GM19035 (cell line): ENCODE measurements around the gene MFAP3L.
"Not testable (repeated sequence)": the region's sequence is repeated elsewhere in the genome, so short reads cannot be mapped to it uniquely, and the experiment has no call there.

Experiments used
- ATAC-seq: cut with Tn5 transposase; IDR thresholded peaks from one replicate; pipeline ENCODE4 v1.9.1; 2021; ENCODE audit not compliant: unreplicated experiment

The MFAP3L gene

DNA sequence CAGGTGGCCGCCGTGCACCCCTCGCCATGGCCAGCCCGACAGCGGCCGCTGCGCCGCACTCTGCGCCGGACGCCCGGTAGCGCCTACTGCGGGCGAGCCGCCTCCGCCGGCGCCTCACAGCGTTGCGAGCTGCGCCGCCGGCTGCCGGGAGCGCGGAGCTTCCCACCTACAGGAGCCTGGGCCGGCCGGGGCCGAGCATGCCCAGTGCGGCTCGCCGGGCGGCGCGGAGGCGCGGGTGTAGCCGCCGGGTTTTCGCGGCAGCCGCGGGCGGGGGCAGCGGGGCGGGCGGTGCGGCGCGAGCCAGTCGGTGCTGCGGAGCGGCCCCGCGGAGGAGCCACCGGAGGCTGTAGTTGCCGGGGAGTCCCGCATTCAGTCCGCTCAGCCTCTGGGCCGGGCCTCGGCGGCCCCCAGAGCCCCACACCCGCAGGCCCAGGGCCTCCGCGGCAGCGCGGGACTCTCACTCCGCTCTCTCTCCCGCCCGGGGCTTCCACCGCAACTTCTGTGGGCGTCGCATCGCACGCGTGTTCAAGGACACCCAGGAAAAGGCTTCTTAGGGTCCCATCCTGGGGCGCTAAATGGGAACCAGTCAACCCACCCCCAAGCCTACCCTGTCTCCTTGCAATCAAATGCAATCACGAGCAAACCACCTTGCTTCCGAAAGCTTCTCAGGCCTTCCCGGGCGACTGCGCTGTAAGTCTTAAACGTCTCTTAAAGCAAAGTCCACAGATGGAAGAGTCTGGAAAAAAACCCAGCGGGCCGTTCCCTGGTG lies at the start of gene MFAP3L:
Gene MFAP3L, minus strand, starts transcription at position 143 of the 769 bp plus-strand sequence. CDS start 20,518 bp downstream, outside the sequence.
- peak; percentile 85 for ATAC-seq

DNA sequence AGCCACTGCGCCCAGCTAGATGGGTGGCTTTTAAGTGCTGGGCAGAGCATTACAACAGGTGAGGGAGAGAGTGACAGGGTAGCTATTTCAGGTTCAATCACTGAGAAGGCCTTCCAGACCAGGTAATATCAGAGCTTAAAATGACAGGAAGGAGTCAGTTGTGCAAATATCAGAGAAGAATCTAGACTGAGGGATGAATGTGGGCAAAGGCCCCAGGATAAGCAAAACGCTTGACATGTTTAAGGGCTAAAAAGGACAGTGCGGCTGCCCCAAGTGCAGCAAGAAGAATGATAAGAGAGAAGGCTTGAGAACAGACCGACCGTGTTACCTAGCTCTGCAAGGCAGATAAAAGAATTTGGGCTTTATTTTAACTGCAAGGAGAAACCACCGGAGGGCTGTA lies 45.0 kb upstream of the MFAP3L start:
- ATAC-seq: no peak

DNA sequence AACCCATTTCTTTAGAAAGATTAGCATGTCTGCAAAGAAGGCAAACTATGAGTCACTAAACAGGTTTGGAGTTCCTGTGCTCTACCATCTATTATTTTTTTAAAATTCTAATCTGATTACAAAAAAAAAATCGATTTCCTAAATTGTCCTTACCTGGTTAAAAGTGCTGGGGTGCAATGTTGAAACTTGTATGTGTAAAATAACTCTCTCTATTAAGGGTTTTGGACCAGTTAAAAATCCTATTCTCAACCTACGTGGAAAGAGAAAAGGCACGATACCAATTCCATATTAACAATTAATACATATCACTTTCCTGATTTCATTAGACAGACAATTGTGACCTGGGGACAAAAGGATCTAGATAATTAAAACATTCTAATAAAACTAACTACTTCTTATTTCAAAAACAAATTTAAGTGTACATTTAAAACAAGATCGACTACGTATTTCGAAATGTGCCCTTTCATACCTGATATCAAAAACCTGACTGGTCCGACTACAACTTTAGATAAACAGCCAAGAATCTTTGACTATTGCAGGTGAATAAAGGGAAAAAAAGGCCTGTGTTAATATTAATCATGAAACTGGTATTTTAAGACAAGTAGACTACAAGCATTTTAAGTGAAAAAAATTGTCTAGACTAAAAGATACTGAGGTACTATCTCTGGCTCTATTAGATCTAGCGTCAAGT lies 42.4 kb upstream of the MFAP3L start:
- ATAC-seq: no peak

DNA sequence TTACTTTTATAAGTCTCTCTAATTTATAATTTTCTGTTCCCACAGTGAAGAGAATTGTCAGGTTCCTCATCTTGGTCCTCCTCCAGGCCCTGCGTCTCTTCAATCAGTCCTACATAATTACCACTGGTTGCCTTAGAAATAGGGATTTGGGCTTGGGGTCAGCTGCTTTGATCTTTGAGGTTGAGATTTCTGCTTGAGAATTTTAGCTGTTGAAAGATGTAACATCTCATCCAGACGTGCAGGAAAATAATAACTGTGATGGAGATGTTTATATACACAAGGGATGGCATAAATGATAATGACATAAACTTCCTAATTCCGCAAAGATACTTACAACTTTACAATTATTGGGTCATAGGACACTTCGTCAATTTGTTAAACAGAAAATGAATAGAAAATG lies 33.2 kb upstream of the MFAP3L start:
- ATAC-seq: no peak

DNA sequence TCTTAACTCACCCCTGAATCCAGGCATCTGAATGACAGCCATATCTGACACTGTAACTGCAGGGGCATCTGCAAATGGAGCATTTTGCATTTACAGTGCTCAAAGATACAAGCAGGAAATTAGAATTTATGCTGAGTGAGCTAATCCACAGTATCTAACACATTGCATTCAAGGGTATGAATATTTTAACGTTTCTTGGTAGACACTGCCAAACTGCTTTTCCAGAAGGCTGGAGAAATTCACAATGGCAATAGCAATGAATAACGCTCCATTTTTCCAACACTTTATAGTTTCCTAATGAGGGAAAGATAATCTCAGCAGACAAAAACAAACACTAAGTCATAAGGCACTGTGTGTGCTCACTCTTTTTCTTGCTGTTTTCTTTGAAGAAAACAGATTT lies 32.6 kb upstream of the MFAP3L start:
- no peak for ATAC-seq

DNA sequence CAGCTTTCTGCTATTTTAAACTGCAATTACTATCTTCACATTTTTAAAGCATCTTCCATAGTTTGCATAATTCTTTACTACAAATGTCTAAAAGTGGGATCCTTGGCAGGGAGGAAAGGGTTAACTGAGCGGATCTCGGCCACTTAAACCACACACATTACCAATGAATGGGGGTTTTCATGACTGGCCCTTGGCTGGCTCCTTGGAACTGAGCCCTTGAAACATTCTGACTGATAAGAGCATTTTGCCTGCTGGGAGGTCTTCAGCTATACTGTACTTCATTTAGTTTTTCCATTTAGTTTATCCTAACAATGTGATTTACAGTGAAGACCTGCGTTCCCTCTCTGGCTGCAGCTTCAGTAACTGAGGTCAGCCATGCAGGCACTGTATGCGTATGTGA lies 31.7 kb upstream of the MFAP3L start:
- no peak for ATAC-seq

DNA sequence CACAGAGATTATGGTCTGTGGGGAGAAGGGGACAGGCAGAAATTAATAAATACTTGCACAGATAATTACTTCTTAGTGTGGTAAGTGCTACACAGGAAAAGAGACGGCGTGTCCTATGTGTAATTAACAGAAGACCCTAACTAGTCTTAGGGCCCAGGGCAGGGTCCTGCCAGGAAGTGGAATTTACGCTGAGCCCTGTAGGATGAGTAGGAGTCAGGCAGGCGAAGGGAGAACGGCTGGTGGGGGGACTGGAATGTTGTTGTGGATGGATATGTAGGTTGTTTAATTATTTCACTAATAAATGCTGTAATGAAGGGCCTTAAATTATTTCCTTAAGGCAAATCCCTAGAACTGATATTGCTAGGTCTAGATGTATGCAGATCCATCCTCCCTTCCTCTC lies 26.7 kb upstream of the MFAP3L start:
- no peak for ATAC-seq

DNA sequence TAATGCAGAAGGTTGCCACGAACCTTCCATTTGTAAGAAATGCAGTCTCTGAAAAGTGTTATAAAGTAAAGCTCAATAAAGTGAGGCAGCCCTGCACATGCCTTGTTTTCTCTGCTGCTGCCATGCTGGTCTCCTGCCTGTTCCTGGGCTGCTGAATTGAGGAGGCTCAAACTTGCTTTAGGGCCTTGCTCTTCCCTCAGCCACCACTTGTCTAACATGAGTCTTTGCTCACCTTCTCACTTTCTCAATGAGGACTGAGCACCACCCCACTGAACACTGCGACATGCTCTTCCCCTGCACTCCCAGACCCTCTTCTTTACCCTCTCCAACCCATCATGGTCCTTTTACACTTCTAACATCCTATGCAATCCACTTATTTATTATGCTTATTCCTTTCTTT lies 25.2 kb upstream of the MFAP3L start:
- no peak for ATAC-seq

DNA sequence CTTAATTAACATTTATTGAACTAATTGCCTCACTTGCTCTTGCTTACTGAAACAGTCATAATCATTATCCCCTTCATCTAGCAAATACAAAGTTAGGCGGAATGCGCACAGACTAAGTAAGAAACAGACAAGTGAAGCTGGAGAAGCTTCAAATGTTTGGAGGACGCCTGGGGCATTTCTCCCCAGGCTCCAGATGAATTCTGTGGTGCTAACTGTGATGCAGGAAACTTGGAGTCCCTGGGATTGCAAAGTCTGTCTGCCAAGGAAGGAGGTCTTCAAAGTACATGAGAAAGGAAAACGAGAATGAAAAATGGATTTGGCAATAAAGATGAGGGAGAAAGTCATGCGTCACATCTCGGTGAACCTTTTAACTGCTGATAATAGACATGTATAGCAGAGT lies 23.6 kb upstream of the MFAP3L start:
- no peak for ATAC-seq

DNA sequence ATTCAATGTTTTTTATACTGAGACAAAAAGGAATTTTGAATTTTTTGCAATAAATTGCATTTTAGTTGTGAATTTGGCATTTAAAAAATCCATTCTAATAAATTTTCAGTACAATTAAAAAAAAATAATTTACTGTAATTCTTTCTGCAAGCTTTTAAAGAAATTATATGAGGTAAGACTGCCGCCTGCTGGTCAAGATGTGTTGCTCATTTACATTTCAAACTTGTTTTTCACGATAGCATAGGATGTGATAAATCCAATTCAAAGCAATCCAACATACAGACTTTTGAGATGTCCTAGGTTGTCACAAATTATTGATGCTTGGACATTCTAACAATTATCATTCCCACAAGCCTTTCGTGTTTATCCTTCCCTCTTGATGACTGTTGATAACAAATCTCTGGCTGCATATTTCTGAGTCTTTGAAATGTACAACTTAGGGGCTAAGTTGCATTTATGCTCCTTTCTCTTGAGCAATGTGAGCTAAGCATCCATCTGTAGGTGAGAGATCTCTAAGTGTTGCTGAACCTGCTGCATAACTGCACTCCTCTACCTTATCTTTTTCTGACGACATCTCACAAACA lies 21.7 kb upstream of the MFAP3L start:
- ATAC-seq: no peak

DNA sequence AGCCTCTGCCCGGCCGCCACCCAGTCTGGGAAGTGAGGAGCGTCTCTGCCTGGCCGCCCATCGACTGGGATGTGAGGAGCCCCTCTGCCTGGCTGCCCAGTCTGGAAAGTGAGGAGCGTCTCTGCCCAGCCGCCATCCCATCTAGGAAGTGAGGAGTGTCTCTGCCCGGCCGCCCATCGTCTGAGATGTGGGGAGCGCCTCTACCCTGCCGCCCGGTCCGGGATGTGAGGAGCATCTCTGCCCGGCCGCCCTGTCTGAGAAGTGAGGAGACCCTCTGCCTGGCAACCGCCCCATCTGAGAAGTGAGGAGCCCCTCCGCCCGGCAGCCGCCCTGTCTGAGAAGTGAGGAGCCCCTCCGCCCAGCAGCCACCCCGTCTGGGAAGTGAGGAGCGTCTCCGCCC lies 20.0 kb upstream of the MFAP3L start:
- ATAC-seq: not testable (repeated sequence)

DNA sequence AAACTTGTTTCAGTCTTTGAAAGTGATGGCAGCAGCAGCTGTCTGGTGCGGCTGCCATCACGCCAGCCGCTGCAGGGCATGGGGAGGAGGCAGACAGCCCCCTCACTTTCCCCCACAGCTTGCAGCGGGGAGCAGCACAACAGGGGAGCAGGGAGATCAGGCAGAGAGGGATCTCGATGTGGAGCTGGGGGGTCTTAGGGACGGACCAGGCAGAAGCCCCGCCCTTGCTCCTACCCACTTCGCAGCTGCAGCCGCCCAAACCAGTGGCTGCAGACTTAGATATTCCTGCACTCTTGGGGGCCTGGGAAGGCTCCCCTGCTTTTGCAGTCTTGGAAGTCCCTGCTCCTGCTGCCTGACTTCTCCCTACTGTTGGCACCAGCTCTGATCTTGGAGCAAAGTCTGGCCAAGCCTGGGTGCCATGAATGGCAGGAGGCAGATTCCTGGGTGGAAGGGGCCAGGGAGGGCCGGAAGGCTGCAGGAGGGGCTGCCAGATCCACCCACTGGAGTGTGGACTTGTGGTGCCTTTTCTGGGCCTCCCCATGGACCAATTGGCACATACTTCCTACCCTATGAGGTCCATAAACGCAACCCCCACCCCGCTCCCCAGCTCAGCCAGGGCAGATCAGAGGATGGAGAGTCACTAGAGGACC lies 14.0 kb upstream of the MFAP3L start:
- ATAC-seq: no peak

DNA sequence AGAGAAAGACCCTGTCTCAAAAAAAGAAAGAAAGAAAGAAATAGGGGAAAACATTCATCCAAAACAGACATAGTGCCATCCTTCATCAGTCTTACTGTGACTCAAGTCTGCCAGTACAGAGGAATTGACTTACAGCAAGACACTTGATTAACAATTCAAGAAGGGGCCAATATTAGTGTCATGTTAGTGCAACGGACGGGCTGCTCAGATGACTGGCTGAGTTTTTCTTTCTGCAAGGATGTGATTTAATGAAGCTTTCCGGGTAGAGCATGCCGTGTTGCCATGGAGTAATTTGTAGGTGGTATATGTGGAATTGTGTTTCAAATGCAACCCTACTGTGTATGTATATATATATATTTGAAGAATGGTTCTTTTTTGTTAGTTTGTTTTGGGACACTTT lies 12.6 kb upstream of the MFAP3L start:
- ATAC-seq: no peak

DNA sequence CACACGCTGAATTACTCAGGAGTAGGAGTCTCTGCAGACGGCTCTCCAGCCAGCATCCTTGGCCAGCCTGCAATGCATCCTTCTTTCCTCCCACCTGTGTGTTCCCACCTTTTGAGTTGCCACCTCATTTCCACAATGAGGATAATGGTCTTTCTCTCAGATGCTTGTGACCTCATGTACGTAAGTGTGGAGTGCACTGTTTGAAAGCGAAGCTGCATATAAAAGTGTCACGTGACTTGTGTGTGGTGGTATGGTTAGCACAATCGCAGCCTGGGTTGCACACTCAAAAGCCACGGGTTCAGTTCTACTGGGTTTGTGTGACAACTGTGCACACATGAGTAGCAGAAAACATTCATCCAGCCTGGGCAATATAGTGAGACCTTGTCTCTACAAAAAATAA lies 12.0 kb upstream of the MFAP3L start:
- no peak for ATAC-seq

DNA sequence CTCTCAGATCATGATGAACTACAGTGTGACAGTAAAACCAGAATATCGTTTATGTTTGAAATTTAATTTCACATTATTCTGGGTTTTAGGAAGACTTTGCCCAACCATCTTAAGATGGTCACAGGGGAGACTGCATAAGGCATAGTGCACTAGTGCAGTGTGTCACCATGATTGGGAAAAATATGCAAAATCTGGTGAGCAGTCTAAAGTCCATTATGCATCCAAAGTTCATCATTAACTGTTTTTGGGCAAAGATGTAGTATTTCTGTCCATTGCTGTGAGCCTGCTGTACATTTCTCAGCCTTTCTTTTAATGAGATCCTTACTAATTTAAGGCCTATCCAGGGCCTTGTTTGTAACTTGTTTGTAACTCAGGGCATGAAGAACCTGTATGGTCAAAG lies 11.3 kb upstream of the MFAP3L start:
- no peak for ATAC-seq

DNA sequence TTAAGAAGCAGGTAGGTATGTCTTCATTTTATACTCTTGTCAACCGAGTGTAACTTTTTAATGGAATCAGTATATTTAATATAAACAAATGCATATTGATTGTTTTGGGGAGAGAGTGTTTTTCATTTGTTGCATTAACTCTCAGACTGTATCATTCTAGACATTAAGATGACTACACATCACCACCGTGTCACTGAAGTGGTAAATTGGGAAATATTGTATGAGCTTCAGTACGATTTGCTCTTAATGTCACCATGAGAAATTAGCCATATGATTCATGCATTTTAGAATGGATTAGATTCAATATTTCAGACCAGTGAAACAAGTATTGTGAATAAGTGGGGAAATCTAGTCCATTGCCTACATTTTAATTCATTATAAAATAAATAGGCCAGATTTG lies 9.7 kb upstream of the MFAP3L start:
- ATAC-seq: no peak

DNA sequence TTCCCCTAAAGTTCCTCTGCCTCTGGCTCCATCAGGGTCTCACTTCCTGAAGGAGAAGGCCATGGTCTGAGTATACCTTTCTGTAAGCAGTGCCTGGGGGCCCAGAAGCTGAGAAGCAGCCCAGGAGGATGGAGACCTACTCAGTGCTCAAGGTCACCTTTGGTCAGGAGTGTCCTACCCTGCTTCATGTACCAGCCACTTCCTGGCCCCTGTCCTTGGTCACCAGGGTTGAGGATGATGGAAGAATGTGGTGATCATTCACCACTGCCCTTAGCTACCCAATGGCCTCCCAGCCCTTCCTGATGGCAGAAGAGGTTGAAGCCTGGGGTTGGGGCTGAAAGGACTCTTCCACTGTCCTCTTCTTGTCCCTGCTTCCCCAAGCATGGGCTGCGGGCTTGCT lies 9.0 kb upstream of the MFAP3L start:
- ATAC-seq: no peak

DNA sequence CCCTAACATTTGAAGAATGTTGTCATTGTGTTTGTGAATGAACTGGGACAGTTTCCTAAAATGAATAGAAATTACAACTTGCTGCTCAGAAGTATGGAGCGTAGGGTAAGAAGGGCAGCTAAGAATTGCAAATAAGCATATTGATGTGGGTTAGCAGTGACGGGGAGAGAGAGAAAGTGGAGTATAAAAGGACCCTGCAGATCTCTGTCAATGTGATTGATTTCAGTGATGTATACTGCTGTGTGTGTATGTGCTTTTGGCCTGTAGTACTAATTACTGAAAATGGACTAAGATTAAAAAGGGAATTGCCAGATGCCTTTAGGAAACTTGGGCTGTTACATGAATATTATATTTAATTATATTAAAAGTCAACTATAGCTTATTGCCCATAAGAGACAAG lies 7.8 kb upstream of the MFAP3L start:
- ATAC-seq: no peak

DNA sequence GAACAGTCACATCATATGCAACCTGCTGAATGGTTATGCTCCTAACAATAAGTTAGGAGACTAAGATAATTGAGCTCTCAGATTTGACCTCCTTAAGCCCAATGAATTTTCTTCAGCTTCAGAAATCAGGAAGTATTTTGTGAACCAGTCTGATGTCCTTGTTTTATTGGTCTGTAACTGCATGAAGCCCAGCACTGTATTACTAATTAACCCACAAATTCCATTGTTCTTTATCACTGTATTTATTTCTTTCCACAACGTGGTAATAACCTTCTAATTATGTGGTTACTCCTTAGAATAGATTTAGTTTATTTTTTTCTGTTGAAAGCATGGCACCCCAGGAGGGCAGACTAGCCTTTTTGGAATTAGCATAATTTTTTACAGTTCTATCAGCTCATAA lies 3.9 kb upstream of the MFAP3L start:
- ATAC-seq: no peak

DNA sequence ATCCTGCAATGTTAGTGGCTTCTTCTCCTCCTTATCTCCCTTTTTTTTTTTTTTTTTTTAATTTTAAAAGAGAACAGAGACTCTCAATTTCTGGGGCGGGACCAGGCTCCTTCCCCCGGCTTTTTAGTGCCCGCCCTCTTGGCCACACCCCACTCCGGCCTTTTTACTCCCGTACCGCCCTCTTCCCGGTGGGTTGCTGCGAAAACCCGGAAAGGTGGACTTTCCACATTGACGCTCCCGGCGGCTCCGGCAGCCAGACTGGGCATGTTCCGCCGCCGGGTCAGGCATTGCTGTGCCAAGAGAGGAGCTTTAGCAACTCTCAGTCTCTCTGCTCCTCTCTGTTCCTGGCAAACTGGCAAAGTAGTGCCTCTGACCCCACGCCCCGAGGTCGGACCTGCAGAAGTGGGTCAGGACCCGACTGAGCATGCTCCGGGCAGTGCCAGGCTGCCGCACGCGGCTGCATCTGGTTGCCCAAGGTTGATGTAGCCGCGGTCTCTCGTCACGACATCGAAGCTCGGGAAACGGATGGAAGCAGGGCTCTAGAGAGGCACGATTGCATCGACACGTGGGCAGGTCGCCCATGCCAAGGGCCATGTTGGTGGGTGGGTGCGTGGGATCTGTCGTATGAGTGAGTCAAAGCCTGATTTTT lies 1.1 kb upstream of the MFAP3L start:
- peak; percentile 70 for ATAC-seq

DNA sequence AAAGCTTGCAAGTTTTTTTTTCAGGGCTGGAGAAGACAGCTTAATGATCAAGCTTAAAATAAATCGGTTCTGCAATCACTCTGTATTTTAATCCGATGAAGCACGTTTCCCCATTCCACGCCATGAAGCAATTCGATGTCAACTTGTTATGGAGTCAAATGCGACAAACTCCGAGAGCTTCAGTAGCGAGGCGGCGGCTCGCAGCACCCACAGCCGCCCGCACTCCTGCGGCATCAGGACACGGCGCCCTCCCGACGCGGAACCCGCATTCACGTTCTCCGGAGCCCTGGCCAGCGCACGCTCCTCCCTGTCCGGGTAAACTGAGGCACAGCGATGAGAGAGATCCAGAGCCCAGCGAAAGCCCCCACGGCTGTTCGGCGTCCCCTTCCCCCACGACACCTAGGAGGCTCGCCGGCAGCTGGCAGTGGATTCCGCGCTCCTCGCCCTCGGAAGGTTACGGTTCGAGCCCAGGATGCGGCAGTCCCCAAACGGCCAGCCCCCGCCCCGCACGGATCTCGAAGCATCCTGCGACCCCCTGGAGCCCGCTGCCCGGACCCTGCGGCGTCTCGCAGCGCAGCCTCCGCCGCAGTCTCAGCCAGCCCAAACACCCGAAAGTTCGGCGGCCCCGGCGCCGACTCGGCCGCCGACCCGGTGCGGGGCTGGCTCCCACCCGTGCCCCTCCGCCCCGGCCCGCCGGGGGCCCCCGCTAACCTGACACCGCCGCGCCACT lies 507 bp downstream of the MFAP3L start:
- ATAC-seq: no peak
